Large intestine (tissue), 12 donors: ENCODE results near the gene MYH4. TPM values are rescaled to one million over a fixed set of nuclear protein-coding genes. Genes with fewer than 3 reads are reported as not detected.

ENCODE experiments used
- DNase-seq, 2 donors: peaks; one replicate each; pipeline versions ENCODE4 v3.0.0 to v3.0.0-alpha.2; 2013
- H3K27ac ChIP-seq: one replicate; pipeline ENCODE4 v1.5.1; 2013; ENCODE audit warnings: low read length
- H3K27me3 ChIP-seq: 2 replicates; pipeline ENCODE4 v1.6.1; 2013; ENCODE audit warnings: low read length; ENCODE audit not compliant: control insufficient read depth, insufficient read depth
- H3K36me3 ChIP-seq: 2 replicates; pipeline ENCODE4 v1.6.1; 2013; ENCODE audit warnings: low read length; ENCODE audit not compliant: control insufficient read depth, insufficient read depth
- H3K4me1 ChIP-seq: one replicate; pipeline ENCODE4 v1.6.1; 2013; ENCODE audit warnings: low read length; ENCODE audit not compliant: control insufficient read depth, insufficient read depth
- H3K4me3 ChIP-seq: one replicate; pipeline ENCODE4 v1.5.1; 2013; ENCODE audit warnings: low read length
- H3K9me3 ChIP-seq: one replicate; pipeline ENCODE4 v1.6.1; 2013; ENCODE audit warnings: mild to moderate bottlenecking, low read depth, low read length, moderate library complexity; ENCODE audit not compliant: control insufficient read depth
- WGBS: methylation state at CpG from one replicate; pipeline ENCODE4 v1.1.5; 2013; ENCODE audit warnings: low lambda C conversion rate; ENCODE audit not compliant: insufficient coverage; 5-methylcytosine and 5-hydroxymethylcytosine counted together
- long read RNA-seq, 11 donors: transcript quantifications; one replicate each; lab custom pipeline, GENCODE V29; 2026
- polyA plus RNA-seq: library from polyadenylated mRNA; unstranded; fragments of 120-200 nt; gene quantifications from one replicate; pipeline ENCODE4 v1.2.1, GENCODE V29; 2013

MYH4 gene
- polyA plus RNA-seq, result 0.10 TPM
- long read RNA-seq, donor 1, result 0 reads
- long read RNA-seq, donor 2, result 0 reads
- long read RNA-seq, donor 3, result 0 reads
- long read RNA-seq, donor 4, result 0 reads
- long read RNA-seq, donor 5, result 0 reads
- long read RNA-seq, donor 6, result 0 reads
- long read RNA-seq, donor 7, result 0 reads
- long read RNA-seq, donor 8, result 0 reads
- long read RNA-seq, donor 9, result 0 reads
- long read RNA-seq, donor 10, result 0 reads
- long read RNA-seq, donor 11, result 0 reads

- WGBS, result no CpG with 5 or more reads among the region's 1 CpG
- H3K9me3 ChIP-seq, result no peaks in the 10 kb centered on the region
- no peak for DNase-seq
- H3K27ac ChIP-seq, result no peak within 1 kb of the TSS
- H3K4me3 ChIP-seq, result no peak within 1 kb of the TSS
- peaks cover 38% of the 10 kb centered on the region for H3K27me3 ChIP-seq
- no peaks in the 10 kb centered on the region for H3K4me1 ChIP-seq
- H3K36me3 ChIP-seq, result no peaks in the 10 kb centered on the region
These were observed at the start of gene MYH4 for GRCh38 chr17:10469459-10469858. MYH4 (minus strand) TSS chr17:10469559; CDS start chr17:10466745, 2,814 bp downstream.

GRCh38 chr17:10518271-10519037, 49.1 kb upstream of the MYH4 start, which contains the start of gene MYH1:
MYH1 (minus strand) TSS chr17:10518542; CDS start chr17:10516642, 1,900 bp downstream.
- 56% methylated on average over 2 of the region's 11 CpGs for WGBS
- DNase-seq, result peak in 1 of 2 donors; percentile 17
- H3K36me3 ChIP-seq, result no peaks in the 10 kb centered on the region
- H3K4me3 ChIP-seq, result no peak within 1 kb of the TSS
- H3K27me3 ChIP-seq, result no peaks in the 10 kb centered on the region
- H3K4me1 ChIP-seq, result no peaks in the 10 kb centered on the region
- H3K9me3 ChIP-seq, result no peaks in the 10 kb centered on the region
- H3K27ac ChIP-seq, result no peak within 1 kb of the TSS

GRCh38 chr17:10516638-10517037, 47.3 kb upstream of the MYH4 start:
- Histone ChIP-seq H3K27ac (no peak overlapping the region), H3K9me3 (no peaks in the 10 kb centered on the region), H3K36me3 (no peaks in the 10 kb centered on the region), H3K27me3 (no peaks in the 10 kb centered on the region), H3K4me1 (no peaks in the 10 kb centered on the region), H3K4me3 (no peak overlapping the region)
- DNase-seq, result no peak

- no CpG with 5 or more reads among the region's 7 CpGs for WGBS
These were observed 46.7 kb upstream of the MYH4 start for GRCh38 chr17:10516065-10516464.

DNA sequence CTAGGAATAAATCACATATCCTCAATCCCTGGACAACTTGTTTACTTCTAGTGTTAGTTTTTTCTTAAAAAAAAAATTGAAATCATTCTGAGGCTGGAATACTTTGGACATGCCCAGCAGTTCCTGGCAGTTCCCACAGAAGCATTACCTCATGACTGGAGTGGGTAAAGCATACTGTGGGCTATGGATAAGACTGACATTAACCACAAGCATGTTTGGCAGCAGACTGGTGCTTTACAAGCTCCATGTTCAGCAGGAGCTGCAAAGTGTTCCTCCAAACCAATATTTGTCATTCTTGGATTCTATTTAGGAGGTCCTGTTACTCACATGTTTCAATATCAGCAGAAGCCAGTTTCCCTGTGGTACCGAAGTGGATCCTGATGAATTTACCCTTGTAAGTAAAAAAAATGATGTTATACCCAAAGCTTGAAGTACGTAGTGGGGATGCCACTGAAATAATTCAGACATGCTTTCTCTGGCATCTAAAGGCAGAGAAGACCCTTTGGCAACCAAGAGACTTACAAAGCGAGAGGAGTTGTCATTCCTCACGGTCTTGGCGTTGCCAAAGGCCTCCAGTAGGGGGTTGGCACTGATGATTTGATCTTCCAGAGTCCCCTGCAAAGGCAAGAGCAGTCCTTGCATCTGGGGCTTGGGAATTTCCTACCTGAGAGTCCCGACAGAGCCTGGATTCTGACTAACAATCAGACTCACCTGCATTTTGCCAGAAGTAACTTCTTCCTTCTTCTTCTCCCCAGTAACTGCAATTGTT, 44.1 kb upstream of the MYH4 start:
- WGBS, result no CpG with 5 or more reads among the region's 6 CpGs
- Histone ChIP-seq H3K4me1 (no peaks in the 10 kb centered on the region), H3K4me3 (no peak overlapping the region), H3K27me3 (peaks cover 2% of the 10 kb centered on the region), H3K9me3 (no peaks in the 10 kb centered on the region), H3K36me3 (no peaks in the 10 kb centered on the region), H3K27ac (no peak overlapping the region)
- DNase-seq, result no peak

More at GRCh38 chr17:10516065-10516464, 46.7 kb upstream of the MYH4 start:
- Histone ChIP-seq H3K27me3 (no peaks in the 10 kb centered on the region), H3K4me1 (no peaks in the 10 kb centered on the region), H3K9me3 (no peaks in the 10 kb centered on the region), H3K36me3 (no peaks in the 10 kb centered on the region), H3K4me3 (no peak overlapping the region), H3K27ac (no peak overlapping the region)
- DNase-seq, result no peak

- DNase-seq, result no peak
- H3K4me1 ChIP-seq, result no peaks in the 10 kb centered on the region
- no peak overlapping the region for H3K4me3 ChIP-seq
- no peaks in the 10 kb centered on the region for H3K36me3 ChIP-seq
- no peak overlapping the region for H3K27ac ChIP-seq
- peaks cover 2% of the 10 kb centered on the region for H3K27me3 ChIP-seq
- H3K9me3 ChIP-seq, result no peaks in the 10 kb centered on the region
- WGBS, result 80% methylated on average over 1 of the region's 2 CpGs
These were observed 43.5 kb upstream of the MYH4 start for GRCh38 chr17:10512856-10513255.

GRCh38 chr17:10499950-10500349, 30.6 kb upstream of the MYH4 start:
- no CpG with 5 or more reads among the region's 3 CpGs for WGBS
- Histone ChIP-seq H3K27ac (no peak overlapping the region), H3K27me3 (peaks cover 5% of the 10 kb centered on the region), H3K4me3 (no peak overlapping the region), H3K36me3 (no peaks in the 10 kb centered on the region), H3K9me3 (no peaks in the 10 kb centered on the region), H3K4me1 (no peaks in the 10 kb centered on the region)
- DNase-seq, result no peak

GRCh38 chr17:10492004-10492403, 22.6 kb upstream of the MYH4 start:
- WGBS, result 100% methylated on average over 2 of the region's 2 CpGs
- H3K4me3 ChIP-seq, result no peak overlapping the region

GRCh38 chr17:10482252-10482651, 12.9 kb upstream of the MYH4 start:
- no peak overlapping the region for H3K27ac ChIP-seq
- peaks cover 2% of the 10 kb centered on the region for H3K4me1 ChIP-seq
- no CpG with 5 or more reads among the region's 1 CpG for WGBS
- DNase-seq, result no peak
- H3K4me3 ChIP-seq, result no peak overlapping the region
- no peaks in the 10 kb centered on the region for H3K36me3 ChIP-seq
- H3K27me3 ChIP-seq, result peaks cover 15% of the 10 kb centered on the region
- H3K9me3 ChIP-seq, result peaks cover 11% of the 10 kb centered on the region

More at GRCh38 chr17:10492004-10492403, 22.6 kb upstream of the MYH4 start:
- peaks cover 17% of the 10 kb centered on the region for H3K9me3 ChIP-seq
- H3K27ac ChIP-seq, result no peak overlapping the region
- H3K27me3 ChIP-seq, result peaks cover 2% of the 10 kb centered on the region
- no peak for DNase-seq
- no peaks in the 10 kb centered on the region for H3K36me3 ChIP-seq
- no peaks in the 10 kb centered on the region for H3K4me1 ChIP-seq

- peaks cover 8% of the 10 kb centered on the region for H3K9me3 ChIP-seq
- 30% methylated on average over 1 of the region's 1 CpG for WGBS
- peaks cover 2% of the 10 kb centered on the region for H3K4me1 ChIP-seq
- H3K27me3 ChIP-seq, result peaks cover 35% of the 10 kb centered on the region
- no peaks in the 10 kb centered on the region for H3K36me3 ChIP-seq
- no peak overlapping the region for H3K27ac ChIP-seq
- peak; percentile 1 to 32 for DNase-seq
- no peak overlapping the region for H3K4me3 ChIP-seq
These were observed 8.3 kb upstream of the MYH4 start for GRCh38 chr17:10477701-10478100.
